ENCODE data around the gene LRMDA. TPM values are rescaled to one million over a fixed set of nuclear protein-coding genes. Genes with fewer than 3 reads are reported as not detected.

LRMDA gene
- total RNA-seq, 1 donor from 2014 or later, result 19.4 TPM

DNA sequence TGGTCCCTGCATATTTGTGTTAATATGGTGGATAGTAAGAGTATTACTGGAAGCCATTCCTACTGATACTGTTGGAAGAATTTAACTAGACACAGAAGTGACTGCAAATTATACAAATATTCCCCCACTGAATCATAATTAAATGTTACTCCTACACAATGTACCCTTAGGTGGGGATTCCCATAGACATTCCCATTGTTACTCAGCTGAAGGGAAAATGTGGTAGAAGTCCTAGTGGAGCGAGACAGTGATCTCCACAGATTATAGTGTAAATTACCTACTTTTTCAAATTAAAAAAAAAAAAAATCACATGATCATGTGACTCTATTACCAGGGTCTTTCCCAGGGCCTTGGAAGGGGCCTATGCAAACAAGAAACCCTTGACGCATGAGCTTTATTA lies 611.8 kb downstream of the LRMDA start:
- Mint-ChIP-seq H3K9me3 (ENCODE audit: unreplicated experiment) (no peaks in the 10 kb centered on the region), H3K27ac (ENCODE audit: unreplicated experiment) (no peak overlapping the region), H3K36me3 (ENCODE audit: low read depth, unreplicated experiment) (peaks cover 6% of the 10 kb centered on the region), H3K27me3 (ENCODE audit: unreplicated experiment) (no peaks in the 10 kb centered on the region), H3K4me1 (ENCODE audit: unreplicated experiment) (peaks cover 4% of the 10 kb centered on the region), H3K4me3 (ENCODE audit: unreplicated experiment) (no peak overlapping the region)
- TF ChIP-seq, protein P1, sequence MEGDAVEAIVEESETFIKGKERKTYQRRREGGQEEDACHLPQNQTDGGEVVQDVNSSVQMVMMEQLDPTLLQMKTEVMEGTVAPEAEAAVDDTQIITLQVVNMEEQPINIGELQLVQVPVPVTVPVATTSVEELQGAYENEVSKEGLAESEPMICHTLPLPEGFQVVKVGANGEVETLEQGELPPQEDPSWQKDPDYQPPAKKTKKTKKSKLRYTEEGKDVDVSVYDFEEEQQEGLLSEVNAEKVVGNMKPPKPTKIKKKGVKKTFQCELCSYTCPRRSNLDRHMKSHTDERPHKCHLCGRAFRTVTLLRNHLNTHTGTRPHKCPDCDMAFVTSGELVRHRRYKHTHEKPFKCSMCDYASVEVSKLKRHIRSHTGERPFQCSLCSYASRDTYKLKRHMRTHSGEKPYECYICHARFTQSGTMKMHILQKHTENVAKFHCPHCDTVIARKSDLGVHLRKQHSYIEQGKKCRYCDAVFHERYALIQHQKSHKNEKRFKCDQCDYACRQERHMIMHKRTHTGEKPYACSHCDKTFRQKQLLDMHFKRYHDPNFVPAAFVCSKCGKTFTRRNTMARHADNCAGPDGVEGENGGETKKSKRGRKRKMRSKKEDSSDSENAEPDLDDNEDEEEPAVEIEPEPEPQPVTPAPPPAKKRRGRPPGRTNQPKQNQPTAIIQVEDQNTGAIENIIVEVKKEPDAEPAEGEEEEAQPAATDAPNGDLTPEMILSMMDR (IDR thresholded peaks at IDR 0.05; ENCODE audit: unreplicated experiment), result no peak
- DNase-seq (ENCODE audit: low spot score), result no peak

DNA sequence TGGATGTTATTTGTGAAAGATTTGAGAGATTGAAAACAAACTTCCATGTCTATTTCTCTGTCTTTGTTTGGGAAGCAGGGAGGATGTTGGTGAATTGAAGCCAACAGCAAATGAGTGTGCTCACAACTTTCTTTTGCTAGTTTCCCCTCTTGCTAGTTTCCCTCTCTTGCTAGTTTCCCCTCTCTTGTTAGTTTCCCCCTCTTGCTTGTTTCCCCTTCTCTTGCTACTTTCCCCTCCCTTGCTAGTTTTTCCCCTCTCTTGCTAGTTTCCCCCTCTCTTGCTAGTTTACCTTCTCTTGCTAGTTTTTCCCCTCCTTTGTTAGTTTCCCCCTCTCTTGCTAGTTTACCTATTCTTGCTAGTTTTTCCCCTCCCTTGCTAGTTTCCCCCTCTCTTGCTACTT lies 613.3 kb downstream of the LRMDA start:
- DNase-seq (ENCODE audit: low spot score), result no peak
- no peak overlapping the region for H3K27ac Mint-ChIP-seq (ENCODE audit: unreplicated experiment)
- peaks cover 4% of the 10 kb centered on the region for H3K4me1 Mint-ChIP-seq (ENCODE audit: unreplicated experiment)
- H3K4me3 Mint-ChIP-seq (ENCODE audit: unreplicated experiment), result no peak overlapping the region
- no peaks in the 10 kb centered on the region for H3K36me3 Mint-ChIP-seq (ENCODE audit: low read depth, unreplicated experiment)
- no peaks in the 10 kb centered on the region for H3K27me3 Mint-ChIP-seq (ENCODE audit: unreplicated experiment)
- H3K9me3 Mint-ChIP-seq (ENCODE audit: unreplicated experiment), result no peaks in the 10 kb centered on the region
- TF ChIP-seq, protein P1 (IDR thresholded peaks at IDR 0.05; ENCODE audit: unreplicated experiment), result no peak

DNA sequence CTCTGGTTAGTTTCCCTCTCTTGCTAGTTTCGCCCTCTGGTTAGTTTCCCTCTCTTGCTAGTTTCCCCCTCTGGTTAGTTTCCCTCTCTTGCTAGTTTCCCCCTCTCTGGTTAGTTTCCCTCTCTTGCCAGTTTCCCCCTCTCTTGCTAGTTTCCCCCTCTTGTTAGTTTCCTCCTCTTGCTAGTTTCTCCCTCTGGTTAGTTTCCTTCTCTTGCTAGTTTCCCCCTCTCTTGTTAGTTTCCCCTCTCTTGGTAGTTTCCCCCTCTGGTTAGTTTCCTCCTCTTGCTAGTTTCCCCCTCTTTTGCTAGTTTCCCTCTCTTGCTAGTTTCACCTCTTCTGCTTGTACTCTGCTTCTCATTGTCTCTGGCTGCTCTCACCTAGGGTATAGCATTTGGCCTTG lies 613.8 kb downstream of the LRMDA start:
- H3K9me3 Mint-ChIP-seq (ENCODE audit: unreplicated experiment), result no peaks in the 10 kb centered on the region
- no peak overlapping the region for H3K4me3 Mint-ChIP-seq (ENCODE audit: unreplicated experiment)
- H3K27me3 Mint-ChIP-seq (ENCODE audit: unreplicated experiment), result no peaks in the 10 kb centered on the region
- H3K4me1 Mint-ChIP-seq (ENCODE audit: unreplicated experiment), result peaks cover 4% of the 10 kb centered on the region
- H3K27ac Mint-ChIP-seq (ENCODE audit: unreplicated experiment), result no peak overlapping the region
- no peaks in the 10 kb centered on the region for H3K36me3 Mint-ChIP-seq (ENCODE audit: low read depth, unreplicated experiment)
- no peak for DNase-seq (ENCODE audit: low spot score)
- TF ChIP-seq, protein P1 (IDR thresholded peaks at IDR 0.05; ENCODE audit: unreplicated experiment), result no peak

DNA sequence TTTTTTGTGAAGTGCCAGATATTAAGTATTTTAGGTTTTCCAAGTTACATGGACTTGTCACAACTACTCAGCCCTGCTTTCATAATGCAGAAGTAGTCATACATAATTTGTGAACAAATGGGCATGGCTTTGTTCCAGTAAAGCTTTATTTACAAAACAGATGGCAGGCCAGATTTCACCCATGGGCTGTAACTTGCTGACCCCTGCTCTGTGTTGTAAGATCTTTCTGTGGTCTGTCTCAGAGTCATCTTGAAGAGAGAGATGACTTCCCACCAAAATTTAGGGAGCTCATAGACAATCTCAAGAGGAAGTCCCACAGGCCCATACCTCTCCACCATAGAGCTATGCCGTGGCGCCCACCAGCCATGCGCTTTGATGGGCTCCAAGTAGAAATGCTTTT lies 616.1 kb downstream of the LRMDA start:
- TF ChIP-seq, protein P1 (IDR thresholded peaks at IDR 0.05; ENCODE audit: unreplicated experiment), result no peak
- Mint-ChIP-seq H3K36me3 (ENCODE audit: low read depth, unreplicated experiment) (no peaks in the 10 kb centered on the region), H3K27me3 (ENCODE audit: unreplicated experiment) (peaks cover 1% of the 10 kb centered on the region)

DNA sequence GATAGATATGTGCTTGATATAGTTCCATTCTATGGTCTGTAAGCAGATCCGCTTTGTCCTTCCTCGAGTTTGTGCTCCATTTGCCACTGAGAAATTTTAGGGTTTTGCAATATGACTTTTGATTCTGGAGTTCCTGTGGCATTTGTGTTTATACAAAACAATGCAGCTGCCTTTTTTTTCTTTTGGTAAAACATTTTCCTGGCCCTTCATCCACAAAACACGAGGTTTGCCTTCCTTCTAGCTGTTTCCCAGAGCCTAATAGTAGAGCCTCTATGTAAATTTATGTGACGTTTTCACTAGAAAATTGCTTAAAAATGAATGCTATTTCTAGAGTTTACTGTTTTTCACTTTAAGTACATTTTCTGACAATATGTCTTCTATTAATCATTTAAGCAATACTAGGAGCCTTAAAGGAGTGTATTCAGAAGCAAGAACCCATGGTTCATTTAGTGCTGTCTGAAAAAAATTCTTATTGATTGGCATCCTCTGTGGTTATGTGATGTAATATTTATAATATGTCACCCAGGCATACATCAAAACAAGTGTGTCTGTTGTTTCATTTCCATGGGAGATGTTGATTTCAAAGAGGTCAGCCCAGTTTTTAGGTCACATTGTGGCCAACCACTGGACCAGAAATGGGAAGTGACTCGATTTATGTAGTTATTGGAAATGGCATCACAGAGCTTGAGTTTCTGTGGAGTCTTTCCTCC lies 618.3 kb downstream of the LRMDA start:
- no peaks in the 10 kb centered on the region for H3K9me3 Mint-ChIP-seq (ENCODE audit: unreplicated experiment)
- H3K4me3 Mint-ChIP-seq (ENCODE audit: unreplicated experiment), result no peak overlapping the region
- DNase-seq (ENCODE audit: low spot score), result no peak
- no peak overlapping the region for H3K27ac Mint-ChIP-seq (ENCODE audit: unreplicated experiment)
- peaks cover 3% of the 10 kb centered on the region for H3K4me1 Mint-ChIP-seq (ENCODE audit: unreplicated experiment)
- H3K36me3 Mint-ChIP-seq (ENCODE audit: low read depth, unreplicated experiment), result no peaks in the 10 kb centered on the region
- peaks cover 1% of the 10 kb centered on the region for H3K27me3 Mint-ChIP-seq (ENCODE audit: unreplicated experiment)
- TF ChIP-seq, protein P1 (IDR thresholded peaks at IDR 0.05; ENCODE audit: unreplicated experiment), result no peak

More for the DNA sequence above, 616.1 kb downstream of the LRMDA start:
- no peak for DNase-seq (ENCODE audit: low spot score)
- Mint-ChIP-seq H3K27ac (ENCODE audit: unreplicated experiment) (no peak overlapping the region), H3K4me1 (ENCODE audit: unreplicated experiment) (peaks cover 3% of the 10 kb centered on the region), H3K4me3 (ENCODE audit: unreplicated experiment) (no peak overlapping the region), H3K9me3 (ENCODE audit: unreplicated experiment) (no peaks in the 10 kb centered on the region)
